ENCODE measurements around the gene CD5L. TPM values are rescaled to one million over a fixed set of nuclear protein-coding genes. Genes with fewer than 3 reads are reported as not detected.

The CD5L gene
- total and polyA plus RNA-seq, 2 experiments from 2014 or later, result not detected

DNA sequence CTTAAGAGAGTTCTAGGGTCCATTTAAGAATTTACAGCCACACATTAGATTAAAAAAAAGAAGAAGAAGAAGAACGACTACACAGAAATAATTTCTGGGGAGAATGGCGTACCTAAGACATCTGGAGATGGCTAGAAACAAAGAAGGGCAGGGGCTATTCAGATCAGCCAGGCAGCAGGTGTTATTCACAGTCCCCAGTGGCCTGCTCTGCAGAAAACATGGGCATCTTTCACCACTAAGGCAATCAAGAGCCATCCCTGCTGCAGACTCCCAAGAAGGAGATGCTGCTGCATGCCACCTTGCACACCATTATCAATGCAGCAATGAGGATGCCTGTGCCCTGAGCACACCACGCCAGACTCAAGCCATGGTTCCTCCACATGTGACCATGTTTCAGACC is 56.8 kb downstream of the CD5L start:
- no peaks in the 10 kb centered on the region for H3K27me3 ChIP-seq
- WGBS (ENCODE audit: low lambda C conversion rate, missing lambda C conversion rate), result 81% methylated on average over 3 of the region's 3 CpGs
- TF ChIP-seq CTCF (IDR thresholded peaks at IDR 0.05; ENCODE audit: poor library complexity), result no peak
- no peak for TF ChIP-seq EZH2 (IDR thresholded peaks at IDR 0.05; ENCODE audit: borderline replicate concordance)
- no peak for TF ChIP-seq EZH2phosphoT487 (IDR thresholded peaks at IDR 0.05; ENCODE audit: low read depth, severe bottlenecking, unreplicated experiment)
- no peak overlapping the region for H2AFZ ChIP-seq
- H3K4me1 ChIP-seq (ENCODE audit: insufficient read depth), result no peaks in the 10 kb centered on the region
- H3K27ac ChIP-seq, result no peak overlapping the region
- H4K20me1 ChIP-seq (ENCODE audit: insufficient read depth, poor library complexity, severe bottlenecking), result no peaks in the 10 kb centered on the region
- H3K9me2 ChIP-seq (replicated peaks; ENCODE audit: insufficient read depth), result no peaks in the 10 kb centered on the region
- no peak for DNase-seq (ENCODE audit: low spot score)
- no peaks in the 10 kb centered on the region for H3K79me2 ChIP-seq
- H3K4me2 ChIP-seq, result no peak overlapping the region
- no peak overlapping the region for H3K4me3 ChIP-seq
- no peaks in the 10 kb centered on the region for H3K9me3 ChIP-seq (ENCODE audit: low read depth)
- no peaks in the 10 kb centered on the region for H3K36me3 ChIP-seq (replicated peaks; ENCODE audit: insufficient read depth, low read depth)

DNA sequence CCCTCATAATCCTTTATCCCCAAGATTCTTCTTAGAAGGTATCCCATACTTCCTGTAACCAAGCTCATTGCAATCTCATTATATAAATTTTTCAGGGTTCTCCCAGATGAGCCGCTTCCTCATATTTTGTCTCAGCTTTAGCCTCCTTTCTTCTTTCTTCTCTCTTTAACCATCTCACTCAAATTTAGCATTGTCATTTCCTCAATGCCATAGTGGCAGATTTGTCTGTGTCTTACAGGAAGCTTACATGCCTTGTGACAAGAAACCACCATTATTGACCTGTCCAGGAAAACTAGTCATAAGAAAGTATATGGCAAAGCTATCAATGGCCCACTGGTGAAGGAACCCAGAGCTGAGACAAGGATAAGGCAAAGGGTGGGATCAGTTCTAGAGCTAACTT is 58.7 kb downstream of the CD5L start:
- no peak for DNase-seq (ENCODE audit: low spot score)
- H3K79me2 ChIP-seq, result no peaks in the 10 kb centered on the region
- no peaks in the 10 kb centered on the region for H3K27me3 ChIP-seq
- TF ChIP-seq EZH2 (IDR thresholded peaks at IDR 0.05; ENCODE audit: borderline replicate concordance), result no peak
- TF ChIP-seq CTCF (IDR thresholded peaks at IDR 0.05; ENCODE audit: poor library complexity), result no peak
- no peak for TF ChIP-seq EZH2phosphoT487 (IDR thresholded peaks at IDR 0.05; ENCODE audit: low read depth, severe bottlenecking, unreplicated experiment)
- H3K36me3 ChIP-seq (replicated peaks; ENCODE audit: insufficient read depth, low read depth), result no peaks in the 10 kb centered on the region
- no peak overlapping the region for H2AFZ ChIP-seq
- 100% methylated on average over 1 of the region's 1 CpG for WGBS (ENCODE audit: low lambda C conversion rate, missing lambda C conversion rate)
- no peaks in the 10 kb centered on the region for H4K20me1 ChIP-seq (ENCODE audit: insufficient read depth, poor library complexity, severe bottlenecking)
- H3K27ac ChIP-seq, result no peak overlapping the region
- no peaks in the 10 kb centered on the region for H3K9me2 ChIP-seq (replicated peaks; ENCODE audit: insufficient read depth)
- no peak overlapping the region for H3K4me3 ChIP-seq
- no peak overlapping the region for H3K4me2 ChIP-seq
- no peaks in the 10 kb centered on the region for H3K9me3 ChIP-seq (ENCODE audit: low read depth)
- H3K4me1 ChIP-seq (ENCODE audit: insufficient read depth), result no peaks in the 10 kb centered on the region

GRCh38 chr1:157781048-157781447 is 60.6 kb downstream of the CD5L start:
- no peak for DNase-seq (ENCODE audit: low spot score)
- H3K4me1 ChIP-seq (ENCODE audit: insufficient read depth), result no peaks in the 10 kb centered on the region
- H3K4me3 ChIP-seq, result no peak overlapping the region
- WGBS (ENCODE audit: low lambda C conversion rate, missing lambda C conversion rate), result 81% methylated on average over 2 of the region's 2 CpGs
- no peak overlapping the region for H3K27ac ChIP-seq
- no peaks in the 10 kb centered on the region for H3K9me2 ChIP-seq (replicated peaks; ENCODE audit: insufficient read depth)
- H3K36me3 ChIP-seq (replicated peaks; ENCODE audit: insufficient read depth, low read depth), result no peaks in the 10 kb centered on the region
- no peak overlapping the region for H2AFZ ChIP-seq
- no peak overlapping the region for H3K4me2 ChIP-seq
- TF ChIP-seq EZH2phosphoT487 (IDR thresholded peaks at IDR 0.05; ENCODE audit: low read depth, severe bottlenecking, unreplicated experiment), result no peak
- no peak for TF ChIP-seq CTCF (IDR thresholded peaks at IDR 0.05; ENCODE audit: poor library complexity)
- no peak for TF ChIP-seq EZH2 (IDR thresholded peaks at IDR 0.05; ENCODE audit: borderline replicate concordance)
- H4K20me1 ChIP-seq (ENCODE audit: insufficient read depth, poor library complexity, severe bottlenecking), result no peaks in the 10 kb centered on the region
- H3K9me3 ChIP-seq (ENCODE audit: low read depth), result no peaks in the 10 kb centered on the region
- H3K27me3 ChIP-seq, result no peaks in the 10 kb centered on the region
- H3K79me2 ChIP-seq, result no peaks in the 10 kb centered on the region

Small RNAs within 50 kb of the gene (small RNA-seq; reads per million reads assigned to genes)
- gene MRPS21P2, result not detected

Other genes with a start within 250 kb of the CD5L start
- not detected in 2 replicates for gene FCRL4, start 243.7 kb downstream of the CD5L start, total RNA-seq
- gene FCRL4, start 243.7 kb downstream of the CD5L start, polyA plus RNA-seq, result not detected in 2 replicates
- not detected in 2 replicates for gene FCRL3, start 141.0 kb downstream of the CD5L start, total RNA-seq
- not detected in 2 replicates for gene FCRL3, start 141.0 kb downstream of the CD5L start, polyA plus RNA-seq
- 0.13 TPM in 1 of 2 replicates, not detected in the other for gene FCRL2, start 64.7 kb downstream of the CD5L start, total RNA-seq
- not detected in 2 replicates for gene FCRL2, start 64.7 kb downstream of the CD5L start, polyA plus RNA-seq
- gene FCRL1, start 21.7 kb downstream of the CD5L start, total RNA-seq, result not detected in 2 replicates
- not detected in 2 replicates for gene FCRL1, start 21.7 kb downstream of the CD5L start, polyA plus RNA-seq
- gene KIRREL1, start 151.8 kb upstream of the CD5L start, total RNA-seq, result 33.5 and 47.1 TPM in 2 replicates
- gene KIRREL1, start 151.8 kb upstream of the CD5L start, polyA plus RNA-seq, result 14.8 and 20.4 TPM in 2 replicates

Measured in hepatocyte (in vitro differentiated cells).